PC-3 (cell line): ENCODE data around the gene EIF6.

ENCODE experiments used
- EZH2 ChIP-seq: fragments of 300-600 bp; sonication (generic); IDR thresholded peaks from one replicate; pipeline ENCODE4 v1.6.1; 2017; ENCODE audit warnings: antibody characterized with exemption, mild to moderate bottlenecking, low read length; ENCODE audit not compliant: unreplicated experiment
- EZH2phosphoT487 ChIP-seq: fragments of 300-600 bp; sonication (generic); IDR thresholded peaks from 2 replicates; pipeline ENCODE4 v1.6.1; 2018; ENCODE audit warnings: mild to moderate bottlenecking, antibody characterized with exemption, low read length, borderline replicate concordance
- TF ChIP-seq, protein P1 (sequence below): fragments of 300-600 bp; sonication (generic); conservative IDR thresholded peaks from 2 replicates; pipeline ENCODE4 v1.5.1; 2017; ENCODE audit warnings: antibody characterized with exemption, low read depth, mild to moderate bottlenecking, low read length

DNA sequence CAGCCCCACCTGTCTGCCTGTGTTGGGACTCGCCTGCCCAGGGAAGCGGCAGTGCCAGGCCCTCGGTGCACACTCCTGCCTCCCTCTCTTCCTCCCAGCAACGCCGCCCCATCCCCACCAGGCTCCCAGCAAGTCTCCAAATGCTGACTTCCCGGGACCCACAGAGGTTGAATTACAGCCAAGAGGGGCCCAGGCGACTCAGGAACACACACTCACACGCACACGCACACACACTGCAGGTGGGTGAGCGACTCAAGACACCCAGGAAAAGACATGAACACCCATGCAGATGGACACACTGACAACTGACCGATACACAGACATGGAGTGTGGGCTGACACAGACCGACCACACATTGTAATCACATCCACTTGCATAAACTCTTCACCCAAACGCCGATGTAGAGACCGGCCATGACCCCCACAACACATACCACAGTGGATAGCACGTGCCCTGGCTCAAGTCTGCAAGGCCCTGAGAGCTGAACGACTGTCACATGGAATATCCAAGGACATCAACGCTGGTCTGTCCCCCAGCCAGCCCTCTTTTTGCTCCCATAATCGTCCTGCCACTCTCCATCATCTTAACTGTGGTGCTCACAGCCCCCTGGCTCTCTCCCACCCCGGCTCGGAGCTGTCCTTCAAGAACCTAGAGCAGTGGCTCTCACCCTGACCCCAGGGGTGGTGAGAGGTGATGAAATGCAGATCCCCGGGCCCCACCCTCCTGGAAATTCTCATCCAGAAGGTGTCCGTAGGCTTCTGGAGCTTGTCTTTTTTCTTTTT is 8.1 kb upstream of the EIF6 start:
- TF ChIP-seq EZH2phosphoT487 = no peak
- TF ChIP-seq, protein P1, sequence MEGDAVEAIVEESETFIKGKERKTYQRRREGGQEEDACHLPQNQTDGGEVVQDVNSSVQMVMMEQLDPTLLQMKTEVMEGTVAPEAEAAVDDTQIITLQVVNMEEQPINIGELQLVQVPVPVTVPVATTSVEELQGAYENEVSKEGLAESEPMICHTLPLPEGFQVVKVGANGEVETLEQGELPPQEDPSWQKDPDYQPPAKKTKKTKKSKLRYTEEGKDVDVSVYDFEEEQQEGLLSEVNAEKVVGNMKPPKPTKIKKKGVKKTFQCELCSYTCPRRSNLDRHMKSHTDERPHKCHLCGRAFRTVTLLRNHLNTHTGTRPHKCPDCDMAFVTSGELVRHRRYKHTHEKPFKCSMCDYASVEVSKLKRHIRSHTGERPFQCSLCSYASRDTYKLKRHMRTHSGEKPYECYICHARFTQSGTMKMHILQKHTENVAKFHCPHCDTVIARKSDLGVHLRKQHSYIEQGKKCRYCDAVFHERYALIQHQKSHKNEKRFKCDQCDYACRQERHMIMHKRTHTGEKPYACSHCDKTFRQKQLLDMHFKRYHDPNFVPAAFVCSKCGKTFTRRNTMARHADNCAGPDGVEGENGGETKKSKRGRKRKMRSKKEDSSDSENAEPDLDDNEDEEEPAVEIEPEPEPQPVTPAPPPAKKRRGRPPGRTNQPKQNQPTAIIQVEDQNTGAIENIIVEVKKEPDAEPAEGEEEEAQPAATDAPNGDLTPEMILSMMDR = no peak
- no peak for TF ChIP-seq EZH2
